A549 (cell line): ENCODE data around the gene TRIP6.

Experiments
- CBX8 ChIP-seq: fragments of 200-600 bp; sonication (generic); IDR thresholded peaks from 2 replicates; pipeline ENCODE4 v1.6.1; 2016
- EP300 ChIP-seq, 2 experiments: fragments of >200 bp; sonication (Bioruptor Twin); formaldehyde crosslinking; IDR thresholded peaks; 2 replicates in 1 of 2; 3 replicates in 1 of 2; pipeline ENCODE4 v1.6.1; 2016 to 2017
- JUNB ChIP-seq: fragments of >200 bp; sonication (Bioruptor Twin); formaldehyde crosslinking; IDR thresholded peaks from 2 replicates; pipeline ENCODE4 v1.6.1; 2016
- POLR2A ChIP-seq: IDR thresholded peaks from 2 replicates; pipeline ENCODE4 v1.6.1; 2012; ENCODE audit warnings: mild to moderate bottlenecking, low read length
- SMC3 ChIP-seq: fragments of >200 bp; sonication (Bioruptor Twin); formaldehyde crosslinking; IDR thresholded peaks from 3 replicates; pipeline ENCODE4 v1.6.1; 2018; ENCODE audit warnings: inconsistent platforms
- TF ChIP-seq, protein P1 (sequence below): fragments of >200 bp; sonication (Bioruptor Twin); formaldehyde crosslinking; IDR thresholded peaks from 3 replicates; pipeline ENCODE4 v1.5.1; 2016

DNA sequence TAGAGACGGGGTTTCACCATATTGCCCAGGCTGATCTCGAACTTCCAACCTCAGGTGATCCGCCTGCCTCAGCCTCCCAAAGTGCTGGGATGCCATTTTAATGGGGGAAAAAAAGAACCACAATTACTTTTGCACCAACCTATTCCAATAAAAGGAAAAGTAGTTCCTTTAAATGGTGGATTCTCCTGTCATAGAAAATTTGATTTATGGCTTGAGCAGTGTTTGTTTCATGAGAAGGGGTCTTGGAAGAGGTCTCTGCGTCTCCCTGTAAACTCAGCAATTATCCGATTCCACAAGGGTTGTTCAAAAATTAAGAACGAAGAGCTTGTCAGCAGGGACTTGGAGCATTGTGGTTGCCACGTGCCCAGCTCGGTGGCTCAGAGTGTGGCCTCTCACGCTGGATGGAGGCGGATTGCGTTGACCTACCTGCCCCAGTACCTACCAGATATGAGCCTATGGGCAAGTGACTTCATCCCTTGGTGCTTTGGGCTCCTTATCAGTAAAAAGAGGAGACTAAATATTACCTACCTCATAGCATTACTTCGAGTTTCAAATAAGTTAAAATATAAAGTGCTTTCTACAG lies 2.8 kb upstream of the TRIP6 start:
- TF ChIP-seq, protein P1, sequence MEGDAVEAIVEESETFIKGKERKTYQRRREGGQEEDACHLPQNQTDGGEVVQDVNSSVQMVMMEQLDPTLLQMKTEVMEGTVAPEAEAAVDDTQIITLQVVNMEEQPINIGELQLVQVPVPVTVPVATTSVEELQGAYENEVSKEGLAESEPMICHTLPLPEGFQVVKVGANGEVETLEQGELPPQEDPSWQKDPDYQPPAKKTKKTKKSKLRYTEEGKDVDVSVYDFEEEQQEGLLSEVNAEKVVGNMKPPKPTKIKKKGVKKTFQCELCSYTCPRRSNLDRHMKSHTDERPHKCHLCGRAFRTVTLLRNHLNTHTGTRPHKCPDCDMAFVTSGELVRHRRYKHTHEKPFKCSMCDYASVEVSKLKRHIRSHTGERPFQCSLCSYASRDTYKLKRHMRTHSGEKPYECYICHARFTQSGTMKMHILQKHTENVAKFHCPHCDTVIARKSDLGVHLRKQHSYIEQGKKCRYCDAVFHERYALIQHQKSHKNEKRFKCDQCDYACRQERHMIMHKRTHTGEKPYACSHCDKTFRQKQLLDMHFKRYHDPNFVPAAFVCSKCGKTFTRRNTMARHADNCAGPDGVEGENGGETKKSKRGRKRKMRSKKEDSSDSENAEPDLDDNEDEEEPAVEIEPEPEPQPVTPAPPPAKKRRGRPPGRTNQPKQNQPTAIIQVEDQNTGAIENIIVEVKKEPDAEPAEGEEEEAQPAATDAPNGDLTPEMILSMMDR, result no peak
- TF ChIP-seq POLR2A (no peak), EP300 (IDR thresholded peaks at IDR 0.05) (no peak), CBX8 (no peak), JUNB (no peak), SMC3 (no peak)
